ENCODE data around the gene TCF19.

DNA sequence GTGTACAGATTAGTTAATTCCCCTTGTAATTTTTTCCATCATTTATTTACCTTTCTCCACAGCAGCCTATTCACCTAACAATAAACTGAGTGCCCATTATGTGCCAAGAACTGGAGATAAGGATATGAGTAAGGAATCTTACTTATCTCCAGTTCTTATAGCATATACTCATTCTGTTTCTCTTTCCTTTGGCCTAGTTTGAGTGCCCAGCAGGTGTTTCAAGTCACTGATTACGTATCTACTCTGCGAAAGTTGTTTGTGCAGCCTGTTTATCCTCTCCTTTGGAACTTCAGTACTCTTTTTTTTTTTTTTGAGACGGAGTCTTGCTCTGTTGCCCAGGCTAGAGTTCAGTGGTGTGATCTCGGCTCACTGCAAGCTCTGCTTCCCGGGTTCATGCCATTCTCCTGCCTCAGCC is 29.4 kb downstream of the TCF19 start:
- TF ChIP-seq POLR2AphosphoS5 (IDR thresholded peaks at IDR 0.05; ENCODE audit: low read depth, low read length) (no peak), TCF7L2 (IDR thresholded peaks at IDR 0.05; ENCODE audit: low read depth, low read length) (no peak)
- TF ChIP-seq, protein P1, sequence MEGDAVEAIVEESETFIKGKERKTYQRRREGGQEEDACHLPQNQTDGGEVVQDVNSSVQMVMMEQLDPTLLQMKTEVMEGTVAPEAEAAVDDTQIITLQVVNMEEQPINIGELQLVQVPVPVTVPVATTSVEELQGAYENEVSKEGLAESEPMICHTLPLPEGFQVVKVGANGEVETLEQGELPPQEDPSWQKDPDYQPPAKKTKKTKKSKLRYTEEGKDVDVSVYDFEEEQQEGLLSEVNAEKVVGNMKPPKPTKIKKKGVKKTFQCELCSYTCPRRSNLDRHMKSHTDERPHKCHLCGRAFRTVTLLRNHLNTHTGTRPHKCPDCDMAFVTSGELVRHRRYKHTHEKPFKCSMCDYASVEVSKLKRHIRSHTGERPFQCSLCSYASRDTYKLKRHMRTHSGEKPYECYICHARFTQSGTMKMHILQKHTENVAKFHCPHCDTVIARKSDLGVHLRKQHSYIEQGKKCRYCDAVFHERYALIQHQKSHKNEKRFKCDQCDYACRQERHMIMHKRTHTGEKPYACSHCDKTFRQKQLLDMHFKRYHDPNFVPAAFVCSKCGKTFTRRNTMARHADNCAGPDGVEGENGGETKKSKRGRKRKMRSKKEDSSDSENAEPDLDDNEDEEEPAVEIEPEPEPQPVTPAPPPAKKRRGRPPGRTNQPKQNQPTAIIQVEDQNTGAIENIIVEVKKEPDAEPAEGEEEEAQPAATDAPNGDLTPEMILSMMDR (IDR thresholded peaks at IDR 0.05), result no peak
